Epithelial cell of esophagus (primary cell): Measurements from ENCODE around the gene IFNAR2.
"Not testable (repeated sequence)": the region's sequence is repeated elsewhere in the genome, so short reads cannot be mapped to it uniquely, and the experiment has no call there.

Experiments used
- DNase-seq: peaks from one replicate; pipeline ENCODE4 v3.0.0; 2010; ENCODE audit warnings: low read depth
- H3K4me3 ChIP-seq: 2 replicates; pipeline ENCODE4 v1.5.1; 2011; ENCODE audit warnings: mild to moderate bottlenecking, low read length, control low read depth
- TF ChIP-seq, protein P1 (sequence below): IDR thresholded peaks from 2 replicates; pipeline ENCODE4 v1.5.1; 2011; ENCODE audit warnings: low read depth, mild to moderate bottlenecking, low read length, control low read depth, inconsistent platforms; ENCODE audit not compliant: insufficient read depth; ENCODE audit errors: missing control alignments

IFNAR2 gene

DNA sequence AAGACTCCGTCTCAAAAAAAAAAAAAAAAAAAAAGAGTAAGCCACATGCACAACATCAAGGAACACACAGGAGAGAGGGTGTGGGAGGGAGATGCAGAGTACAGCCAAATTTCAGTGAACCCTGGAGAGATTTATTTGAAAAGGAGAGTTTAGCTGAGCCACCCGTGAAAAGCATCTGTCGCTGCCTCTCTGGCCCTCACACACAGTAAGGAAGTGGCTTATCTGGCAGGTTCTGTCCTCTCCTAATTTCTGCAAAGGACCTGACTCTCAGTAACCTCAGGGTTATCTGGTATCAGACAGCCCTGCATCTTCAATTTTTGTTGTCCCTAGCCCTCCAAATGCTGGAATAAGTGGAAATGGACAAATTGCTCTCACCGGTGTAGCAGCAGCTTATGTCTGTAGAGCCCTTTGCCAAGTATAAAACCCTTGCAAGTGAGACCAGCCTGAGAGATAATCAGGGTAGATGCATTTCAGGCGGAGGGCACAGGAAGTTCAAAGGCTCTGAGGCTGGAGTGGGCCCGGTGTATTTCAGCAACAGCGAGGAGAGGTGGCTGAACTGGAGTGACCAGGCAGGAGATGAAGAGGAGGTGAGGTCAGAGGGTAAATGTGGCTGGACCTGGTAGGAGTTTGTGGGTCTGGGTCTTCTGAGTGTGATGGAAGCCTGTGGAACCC is 19.7 kb downstream of the IFNAR2 start:
- TF ChIP-seq, protein P1, sequence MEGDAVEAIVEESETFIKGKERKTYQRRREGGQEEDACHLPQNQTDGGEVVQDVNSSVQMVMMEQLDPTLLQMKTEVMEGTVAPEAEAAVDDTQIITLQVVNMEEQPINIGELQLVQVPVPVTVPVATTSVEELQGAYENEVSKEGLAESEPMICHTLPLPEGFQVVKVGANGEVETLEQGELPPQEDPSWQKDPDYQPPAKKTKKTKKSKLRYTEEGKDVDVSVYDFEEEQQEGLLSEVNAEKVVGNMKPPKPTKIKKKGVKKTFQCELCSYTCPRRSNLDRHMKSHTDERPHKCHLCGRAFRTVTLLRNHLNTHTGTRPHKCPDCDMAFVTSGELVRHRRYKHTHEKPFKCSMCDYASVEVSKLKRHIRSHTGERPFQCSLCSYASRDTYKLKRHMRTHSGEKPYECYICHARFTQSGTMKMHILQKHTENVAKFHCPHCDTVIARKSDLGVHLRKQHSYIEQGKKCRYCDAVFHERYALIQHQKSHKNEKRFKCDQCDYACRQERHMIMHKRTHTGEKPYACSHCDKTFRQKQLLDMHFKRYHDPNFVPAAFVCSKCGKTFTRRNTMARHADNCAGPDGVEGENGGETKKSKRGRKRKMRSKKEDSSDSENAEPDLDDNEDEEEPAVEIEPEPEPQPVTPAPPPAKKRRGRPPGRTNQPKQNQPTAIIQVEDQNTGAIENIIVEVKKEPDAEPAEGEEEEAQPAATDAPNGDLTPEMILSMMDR: no peak
- no peak for DNase-seq
- no peak overlapping the region for H3K4me3 ChIP-seq

DNA sequence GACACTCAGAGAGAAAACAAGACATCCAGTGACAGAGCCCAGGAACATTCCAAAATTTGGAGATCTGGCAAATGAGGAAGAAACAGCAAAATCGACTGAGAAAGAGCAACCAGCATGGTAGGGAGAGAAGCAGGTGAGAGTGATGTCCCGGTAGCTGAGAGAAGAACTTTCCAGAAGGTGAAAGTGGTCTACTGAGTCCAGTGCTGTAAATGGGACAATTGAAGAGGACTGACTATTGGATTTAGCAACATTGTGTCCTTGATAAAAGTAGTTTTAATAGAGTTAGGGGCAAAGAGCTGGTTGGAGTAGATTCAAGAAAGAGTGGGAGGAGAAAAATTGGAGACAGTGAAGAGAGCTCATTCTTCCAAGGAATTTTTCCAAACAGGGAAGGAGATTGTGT is 21.4 kb downstream of the IFNAR2 start:
- H3K4me3 ChIP-seq: no peak overlapping the region
- DNase-seq: no peak
- TF ChIP-seq, protein P1: no peak

GRCh38 chr21:33253382-33253781 is 23.6 kb downstream of the IFNAR2 start:
- DNase-seq: not testable (repeated sequence)

GRCh38 chr21:33254766-33255165 is 25.0 kb downstream of the IFNAR2 start:
- TF ChIP-seq, protein P1: no peak
- H3K4me3 ChIP-seq: no peak overlapping the region
- DNase-seq: no peak

More at GRCh38 chr21:33253382-33253781, 23.6 kb downstream of the IFNAR2 start:
- H3K4me3 ChIP-seq: not testable (repeated sequence)

- TF ChIP-seq, protein P1: no peak
- no peak for DNase-seq
- H3K4me3 ChIP-seq: no peak overlapping the region
These were observed 25.7 kb downstream of the IFNAR2 start for GRCh38 chr21:33255404-33255803.

DNA sequence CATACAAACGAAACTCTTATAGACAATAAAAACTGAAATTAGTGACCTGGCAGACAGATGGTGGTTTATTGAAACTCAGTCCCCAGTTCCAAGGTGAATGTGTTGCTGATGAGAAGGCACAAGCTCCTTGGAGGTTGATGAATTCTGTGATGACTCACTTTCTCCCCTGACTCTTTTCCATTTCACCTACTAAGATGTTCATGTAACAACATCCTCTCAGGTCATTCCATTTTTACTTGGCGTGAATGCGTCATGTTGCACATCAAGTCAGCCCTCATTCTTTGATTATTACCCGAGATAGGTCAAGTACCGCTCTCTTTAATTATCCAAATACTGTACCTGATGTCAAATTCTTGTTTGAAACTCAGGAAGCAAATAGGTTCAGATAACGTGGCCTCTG is 26.3 kb downstream of the IFNAR2 start:
- no peak overlapping the region for H3K4me3 ChIP-seq
- TF ChIP-seq, protein P1: no peak
- DNase-seq: no peak

DNA sequence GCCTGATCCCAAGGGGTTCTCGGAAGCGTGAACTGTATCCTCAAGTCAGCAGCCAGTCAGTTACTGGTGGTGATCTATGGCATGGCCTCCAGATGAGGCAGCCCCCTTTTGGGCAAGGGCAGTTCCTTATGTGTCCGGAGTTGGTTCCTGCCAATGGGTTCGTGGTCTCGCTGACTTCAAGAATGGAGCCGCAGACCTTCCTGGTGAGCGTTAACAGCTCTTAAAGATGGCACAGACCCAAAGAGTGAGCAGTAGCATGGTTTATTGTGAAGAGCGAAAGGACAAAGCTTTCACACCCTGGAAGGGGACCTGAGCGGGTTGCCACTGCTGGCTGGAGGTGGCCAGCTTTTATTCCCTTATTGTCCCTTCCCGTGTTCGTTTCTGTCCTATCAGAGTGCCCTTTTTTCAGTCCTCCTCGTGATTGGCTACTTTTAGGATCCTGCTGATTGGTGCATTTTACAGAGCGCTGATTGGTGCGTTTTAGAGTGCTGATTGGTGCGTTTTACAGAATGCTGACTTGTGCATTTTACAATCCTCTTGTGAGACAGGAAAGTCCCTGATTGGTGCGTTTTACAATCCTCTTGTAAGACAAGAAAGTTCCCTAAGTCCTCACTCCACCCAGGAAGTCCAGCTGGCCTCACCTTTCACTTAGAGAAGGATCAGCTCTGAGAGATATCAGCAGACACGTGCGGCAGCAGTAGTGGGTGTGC is 27.5 kb downstream of the IFNAR2 start:
- no peak for DNase-seq
- no peak overlapping the region for H3K4me3 ChIP-seq
- TF ChIP-seq, protein P1: no peak
